Upper lobe of left lung (tissue), 6 donors: Measurements from ENCODE around the gene HEPHL1. TPM values are rescaled to one million over a fixed set of nuclear protein-coding genes. Genes with fewer than 3 reads are reported as not detected.

ENCODE experiments used
- ATAC-seq, 2 donors: fragments of 200-7000 bp; cut with Tn5 transposase; one replicate each; pipeline ENCODE4 v1.9.1; 2022; ENCODE audit warnings: mild to moderate bottlenecking in 2 of 2, moderate library complexity in 2 of 2; ENCODE audit not compliant: low FRiP score in 2 of 2
- DNase-seq, 2 donors: peaks; one replicate each; pipeline ENCODE4 v3.0.0-alpha.2; 2019 to 2020
- H3K27ac ChIP-seq, 4 donors: fragments of 200-600 bp; sonication (generic); one replicate each; pipeline ENCODE4 v1.5.1; 2016 to 2019
- H3K27me3 ChIP-seq, 4 donors: fragments of 200-600 bp; sonication (generic); one replicate each; pipeline ENCODE4 v1.5.1; 2017 to 2019
- H3K36me3 ChIP-seq, 4 donors: fragments of 200-600 bp; sonication (generic); one replicate each; pipeline ENCODE4 v1.5.1; 2016 to 2019
- H3K4me1 ChIP-seq, 4 donors: fragments of 200-600 bp; sonication (generic); one replicate each; pipeline ENCODE4 v1.5.1; 2018 to 2019
- H3K4me3 ChIP-seq, 4 donors: fragments of 200-600 bp; sonication (generic); one replicate each; pipeline ENCODE4 v1.5.1; 2017 to 2019; ENCODE audit warnings: mild to moderate bottlenecking in 2 of 4, moderate library complexity in 1 of 4
- H3K9me3 ChIP-seq, 4 donors: fragments of 200-600 bp; sonication (generic); one replicate each; pipeline ENCODE4 v1.5.1; 2018 to 2019
- CTCF ChIP-seq, 6 experiments: fragments of 450-650 bp in 4 of 6; fragments of 200-600 bp in 2 of 6; sonication (generic) in 2 of 6; IDR thresholded peaks; one replicate each; pipeline ENCODE4 v1.5.1; 2016 to 2019; ENCODE audit warnings: antibody characterized with exemption in 6 of 6
- EP300 ChIP-seq, 4 donors: sonication (generic); formaldehyde crosslinking; IDR thresholded peaks; one replicate each; pipeline ENCODE4 v1.5.1; 2017; ENCODE audit warnings: antibody characterized with exemption in 4 of 4, control low read depth in 2 of 4
- POLR2A ChIP-seq, 4 donors: fragments of 450-650 bp; IDR thresholded peaks; one replicate each; pipeline ENCODE4 v1.5.1; 2016 to 2017; ENCODE audit warnings: antibody characterized with exemption in 4 of 4, mild to moderate bottlenecking in 2 of 4
- POLR2AphosphoS5 ChIP-seq, 2 donors: sonication (generic); formaldehyde crosslinking; IDR thresholded peaks; one replicate each; pipeline ENCODE4 v1.5.1; 2017; ENCODE audit warnings: antibody characterized with exemption in 2 of 2
- WGBS, 2 donors: methylation state at CpG; one replicate each; pipeline ENCODE4 v1.1.5; 2017 to 2018; 5-methylcytosine and 5-hydroxymethylcytosine counted together
- total RNA-seq, 6 donors: library from RNA; depleted of rRNA in 4 of 6; stranded (reverse); fragments of >200 nt in 4 of 6; gene quantifications; one replicate each; pipeline versions ENCODE4 v1.1.0 to v1.2.1, GENCODE V29; 2016 to 2021
- donor health status: DM: no; HTN: no; CAD: no; lungs with moderate emphysema.
- donor health status: DM: no; HTN: yes; CAD: no; lungs with severe emphysema.

HEPHL1 gene
- total RNA-seq, 6 donors from 2014 or later: not detected

- Histone ChIP-seq H3K4me1 (no peaks in the 10 kb centered on the region), H3K9me3 (no peaks in the 10 kb centered on the region), H3K27me3 (no peaks in the 10 kb centered on the region), H3K4me3 (no peak overlapping the region), H3K27ac (no peak overlapping the region), H3K36me3 (no peaks in the 10 kb centered on the region)
- no peak for ATAC-seq
- no peak for DNase-seq
- WGBS, 2 donors: 34 to 52% methylated on average over 4 of the region's 4 CpGs
- TF ChIP-seq CTCF (IDR thresholded peaks at IDR 0.05) (no peak), POLR2A (IDR thresholded peaks at IDR 0.05) (no peak), EP300 (IDR thresholded peaks at IDR 0.05) (no peak), POLR2AphosphoS5 (IDR thresholded peaks at IDR 0.05) (no peak)
Measured at GRCh38 chr11:94018721-94019120, 2.4 kb upstream of the HEPHL1 start.

GRCh38 chr11:94023856-94024255 is 2.7 kb downstream of the HEPHL1 start:
- WGBS, 2 donors: 48 to 67% methylated on average over 2 of the region's 2 CpGs

GRCh38 chr11:94024547-94024946 is 3.4 kb downstream of the HEPHL1 start:
- Histone ChIP-seq H3K4me1 (no peaks in the 10 kb centered on the region), H3K27me3 (no peaks in the 10 kb centered on the region), H3K27ac (no peak overlapping the region), H3K9me3 (no peaks in the 10 kb centered on the region), H3K4me3 (no peak overlapping the region), H3K36me3 (no peaks in the 10 kb centered on the region)
- ATAC-seq (no peak), DNase-seq (no peak)
- TF ChIP-seq POLR2A (IDR thresholded peaks at IDR 0.05) (no peak), EP300 (IDR thresholded peaks at IDR 0.05) (no peak), POLR2AphosphoS5 (IDR thresholded peaks at IDR 0.05) (no peak), CTCF (IDR thresholded peaks at IDR 0.05) (no peak)
- 58 to 72% methylated on average over 2 of the region's 2 CpGs for WGBS, 2 donors

More at GRCh38 chr11:94023856-94024255, 2.7 kb downstream of the HEPHL1 start:
- TF ChIP-seq EP300 (IDR thresholded peaks at IDR 0.05): no peak
- no peak for TF ChIP-seq POLR2A (IDR thresholded peaks at IDR 0.05)
- TF ChIP-seq CTCF (IDR thresholded peaks at IDR 0.05): no peak
- TF ChIP-seq POLR2AphosphoS5 (IDR thresholded peaks at IDR 0.05): no peak
- Histone ChIP-seq H3K9me3 (no peaks in the 10 kb centered on the region), H3K27me3 (no peaks in the 10 kb centered on the region), H3K36me3 (no peaks in the 10 kb centered on the region), H3K4me1 (no peaks in the 10 kb centered on the region), H3K4me3 (no peak overlapping the region), H3K27ac (no peak overlapping the region)
- ATAC-seq (no peak), DNase-seq (no peak)

DNA sequence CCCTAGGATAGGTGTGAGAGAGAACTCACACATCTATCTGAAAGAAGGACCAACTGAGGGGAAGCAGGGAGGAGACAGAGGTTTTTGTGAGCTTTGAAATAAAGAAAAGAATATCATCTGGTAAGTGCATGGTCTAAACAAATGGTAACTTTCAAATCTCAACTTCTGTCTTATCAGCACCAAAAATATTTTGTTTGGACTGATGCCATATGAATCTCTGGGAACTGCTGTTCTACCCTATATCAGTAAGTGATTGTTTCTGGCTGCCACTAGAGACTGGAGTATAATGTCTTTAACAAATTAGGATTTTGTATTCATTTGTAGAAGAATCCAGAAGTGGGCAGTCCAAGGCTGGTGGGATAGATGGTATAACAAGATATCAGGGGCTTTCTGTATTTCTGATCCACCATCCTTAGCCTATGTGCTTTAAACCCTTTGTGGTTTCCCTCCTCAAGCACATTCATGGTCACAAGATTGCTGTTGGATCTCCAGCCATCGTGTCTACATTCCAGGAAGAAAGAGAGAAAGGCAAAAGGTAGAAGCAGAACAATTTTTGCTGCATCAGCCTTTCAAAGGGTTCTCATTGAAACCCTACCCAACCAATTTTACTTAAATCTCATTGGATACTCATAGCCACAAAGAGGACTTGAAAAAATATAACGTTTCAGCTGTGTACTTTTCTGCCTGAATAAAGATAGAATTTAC is 4.7 kb downstream of the HEPHL1 start:
- ATAC-seq (no peak), DNase-seq (no peak)
- H3K27ac ChIP-seq: no peak overlapping the region
- no peaks in the 10 kb centered on the region for H3K4me1 ChIP-seq
- WGBS, 2 donors: 61 to 70% methylated on average over 2 of the region's 2 CpGs
- no peaks in the 10 kb centered on the region for H3K36me3 ChIP-seq
- TF ChIP-seq POLR2AphosphoS5 (IDR thresholded peaks at IDR 0.05) (no peak), EP300 (IDR thresholded peaks at IDR 0.05) (no peak), CTCF (IDR thresholded peaks at IDR 0.05) (no peak), POLR2A (IDR thresholded peaks at IDR 0.05) (no peak)
- H3K27me3 ChIP-seq: no peaks in the 10 kb centered on the region
- no peaks in the 10 kb centered on the region for H3K9me3 ChIP-seq
- H3K4me3 ChIP-seq: no peak overlapping the region

- Histone ChIP-seq H3K4me1 (no peaks in the 10 kb centered on the region), H3K9me3 (no peaks in the 10 kb centered on the region), H3K36me3 (no peaks in the 10 kb centered on the region), H3K27ac (no peak overlapping the region), H3K4me3 (no peak overlapping the region), H3K27me3 (no peaks in the 10 kb centered on the region)
- TF ChIP-seq POLR2A (IDR thresholded peaks at IDR 0.05) (no peak), POLR2AphosphoS5 (IDR thresholded peaks at IDR 0.05) (no peak), EP300 (IDR thresholded peaks at IDR 0.05) (no peak), CTCF (IDR thresholded peaks at IDR 0.05) (no peak)
- ATAC-seq: no peak
- no peak for DNase-seq
- WGBS, 2 donors: 64 to 72% methylated on average over 5 of the region's 5 CpGs
Measured at GRCh38 chr11:94027210-94027609, 6.1 kb downstream of the HEPHL1 start.
